GM21367 (cell line): Measurements from ENCODE around the gene RNASEL.
"Not testable (repeated sequence)": the region's sequence is repeated elsewhere in the genome, so short reads cannot be mapped to it uniquely, and the experiment has no call there.

Source experiments
- ATAC-seq: cut with Tn5 transposase; IDR thresholded peaks from one replicate; pipeline ENCODE4 v1.9.1; 2021; ENCODE audit not compliant: unreplicated experiment

Gene RNASEL

GRCh38 chr1:182564406-182565004 is 24.6 kb downstream of the RNASEL start:
- no peak for ATAC-seq

- ATAC-seq: no peak
Measured at GRCh38 chr1:182563095-182563494, 26.0 kb downstream of the RNASEL start.

GRCh38 chr1:182561456-182561855 is 27.6 kb downstream of the RNASEL start:
- ATAC-seq: no peak

DNA sequence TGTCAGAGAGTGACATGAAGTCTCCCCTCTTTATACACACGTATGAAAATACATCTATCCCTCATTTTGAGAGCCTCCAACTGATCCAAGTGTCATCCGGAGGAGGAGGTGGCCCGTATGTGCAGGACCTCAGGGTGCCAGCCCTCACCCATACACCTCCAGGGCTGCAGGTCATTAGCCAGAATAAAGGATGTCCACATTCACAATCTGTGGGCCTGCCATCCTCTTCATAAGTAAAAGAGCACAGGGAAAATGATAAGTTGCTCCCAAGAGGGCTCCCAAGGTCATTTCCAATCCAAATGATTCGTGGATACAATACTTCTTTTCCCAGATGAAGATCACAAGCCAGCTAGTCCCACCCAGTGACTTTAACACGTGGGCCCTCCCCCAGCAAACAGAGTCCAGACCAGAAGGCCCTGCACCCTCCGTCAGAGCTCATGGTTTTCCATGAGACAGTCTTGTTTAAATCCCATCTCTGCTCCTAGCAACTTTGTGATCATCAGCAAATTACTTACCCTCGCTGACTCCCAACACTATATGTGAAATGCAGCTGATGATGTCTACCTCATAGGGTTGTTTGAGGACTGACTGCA is 28.6 kb downstream of the RNASEL start:
- no peak for ATAC-seq

- no peak for ATAC-seq
Measured at GRCh38 chr1:182556279-182556678, 32.8 kb downstream of the RNASEL start.

- no peak for ATAC-seq
Measured at GRCh38 chr1:182555493-182555892, 33.6 kb downstream of the RNASEL start.

DNA sequence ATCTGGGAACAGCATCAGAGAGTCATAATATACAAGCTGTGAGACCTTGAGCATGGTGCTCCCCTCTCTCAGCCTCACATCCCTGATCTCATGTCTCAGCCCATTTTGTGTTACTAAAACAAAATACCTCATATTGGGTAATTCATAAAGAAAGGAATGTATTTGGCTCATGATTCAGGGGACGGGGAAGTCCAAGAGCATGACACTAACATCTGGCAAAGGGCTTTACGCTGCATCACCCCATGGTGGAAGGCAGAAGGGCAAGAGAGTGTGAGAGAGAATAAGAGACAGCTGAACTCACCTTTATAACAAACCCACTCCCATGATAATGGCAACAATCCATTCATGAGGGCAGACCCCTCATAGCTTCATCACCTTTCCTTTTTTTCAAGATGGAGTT is 36.5 kb downstream of the RNASEL start:
- no peak for ATAC-seq

DNA sequence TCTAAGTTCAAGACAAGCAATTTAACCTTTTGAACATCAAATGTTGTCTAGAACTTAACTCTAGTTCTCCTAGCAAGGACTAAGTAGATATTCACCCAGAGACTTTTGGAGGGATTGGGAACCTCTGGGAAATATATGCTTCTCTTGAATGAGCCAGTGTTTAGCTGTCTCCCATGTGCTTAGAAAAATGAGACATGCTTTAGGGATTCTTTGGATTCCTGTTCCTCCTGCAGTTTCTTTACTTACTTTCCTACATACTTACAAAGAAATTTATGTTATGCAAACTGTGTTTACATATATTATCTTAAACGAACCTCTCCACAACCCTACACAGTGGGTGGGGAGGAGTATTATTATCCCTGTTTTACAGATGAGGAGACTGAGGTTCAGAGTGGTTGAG is 39.2 kb downstream of the RNASEL start:
- ATAC-seq: no peak

DNA sequence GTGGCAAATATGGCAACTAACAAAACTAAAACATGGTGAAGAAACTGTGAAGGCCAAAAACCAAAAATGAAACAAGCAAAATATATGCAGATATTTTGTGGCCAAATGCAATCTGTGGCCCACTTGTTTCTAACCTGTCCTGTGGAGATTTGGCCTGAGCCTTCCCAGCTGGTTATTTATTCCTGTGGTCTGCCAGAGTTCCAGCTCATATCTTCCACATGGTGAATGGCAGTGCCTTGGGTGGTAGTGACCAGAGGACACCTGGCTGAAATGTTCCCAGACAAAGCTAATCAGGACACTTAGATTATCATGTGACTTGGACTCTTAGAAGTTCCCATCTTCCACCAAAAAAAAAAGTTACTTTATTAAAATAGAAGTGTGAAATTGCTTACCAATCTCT is 39.7 kb downstream of the RNASEL start:
- ATAC-seq: no peak

GRCh38 chr1:182533896-182534295 is 55.2 kb downstream of the RNASEL start:
- no peak for ATAC-seq

DNA sequence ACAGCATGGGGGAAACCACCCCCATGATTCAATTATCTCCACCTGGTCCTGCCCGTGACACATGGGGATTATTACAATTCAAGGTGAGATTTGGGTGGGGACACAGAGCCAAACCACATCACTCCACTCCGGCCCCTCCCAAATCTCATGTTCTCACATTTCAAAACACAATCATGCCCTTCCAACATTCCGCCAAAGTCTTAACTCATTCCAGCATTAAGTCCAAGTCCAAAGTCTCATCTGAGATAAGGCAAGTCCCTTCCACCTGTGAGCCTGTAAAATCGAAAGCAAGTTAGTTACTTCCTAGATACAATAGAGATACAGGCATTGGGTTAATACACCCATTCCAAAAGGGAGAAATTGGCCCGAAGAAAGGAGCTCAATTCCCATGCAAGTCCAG is 60.9 kb downstream of the RNASEL start:
- ATAC-seq: not testable (repeated sequence)

DNA sequence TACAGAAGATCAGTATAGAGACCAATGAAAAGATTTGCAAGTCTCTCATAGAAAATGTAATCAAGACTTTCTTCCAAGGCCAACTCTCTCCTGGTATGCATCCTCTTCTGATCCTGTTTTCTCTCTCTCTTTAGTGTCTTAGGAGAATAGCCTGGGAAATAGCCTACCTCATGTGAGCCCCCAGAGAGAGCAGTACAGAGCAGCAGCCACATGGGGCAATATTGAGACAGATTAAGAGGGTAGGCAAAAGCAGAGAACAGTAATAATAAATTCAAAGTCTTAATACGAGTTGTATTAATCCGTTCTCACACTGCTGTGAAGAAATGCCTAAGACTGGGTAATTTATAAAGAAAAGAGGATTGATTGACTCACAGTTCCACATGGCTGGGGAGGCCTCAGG is 61.4 kb downstream of the RNASEL start:
- ATAC-seq: no peak

- no peak for ATAC-seq
Measured at GRCh38 chr1:182525342-182525741, 63.7 kb downstream of the RNASEL start.
